ENCODE data around the gene LRIG2. TPM values are rescaled to one million over a fixed set of nuclear protein-coding genes. Genes with fewer than 3 reads are reported as not detected.

LRIG2 gene
- total and polyA plus RNA-seq, 9 of the 15 experiments (the other 6 are each of a cell fraction or from before 2014, with no cell fraction given): 1.8 to 28.1 (median 11.5) TPM

- TF ChIP-seq RREB1 (CRISPR knock-in tag; IDR thresholded peaks at IDR 0.05): 0 out of 2 replicates have a peak, but pooled peaks have one; percentile 63
- TF ChIP-seq ZNF407 (IDR thresholded peaks at IDR 0.05; ENCODE audit: low read depth): no peak
- TF ChIP-seq NONO (IDR thresholded peaks at IDR 0.05; ENCODE audit: low read depth in 2 of 2, low read length in 1 of 2): no peak
- TF ChIP-seq ZNF184 (CRISPR knock-in tag; IDR thresholded peaks at IDR 0.05): no peak
- peak in 1 of 2 experiments; percentile 31; a peak in 1 of 4 replicates for TF ChIP-seq ARNT (IDR thresholded peaks at IDR 0.05)
- TF ChIP-seq FIP1L1 (IDR thresholded peaks at IDR 0.05; ENCODE audit: low read depth, low read length, poor library complexity, severe bottlenecking): no peak
- TF ChIP-seq IRF2 (CRISPR knock-in tag; IDR thresholded peaks at IDR 0.05): no peak
- TF ChIP-seq, protein P1, sequence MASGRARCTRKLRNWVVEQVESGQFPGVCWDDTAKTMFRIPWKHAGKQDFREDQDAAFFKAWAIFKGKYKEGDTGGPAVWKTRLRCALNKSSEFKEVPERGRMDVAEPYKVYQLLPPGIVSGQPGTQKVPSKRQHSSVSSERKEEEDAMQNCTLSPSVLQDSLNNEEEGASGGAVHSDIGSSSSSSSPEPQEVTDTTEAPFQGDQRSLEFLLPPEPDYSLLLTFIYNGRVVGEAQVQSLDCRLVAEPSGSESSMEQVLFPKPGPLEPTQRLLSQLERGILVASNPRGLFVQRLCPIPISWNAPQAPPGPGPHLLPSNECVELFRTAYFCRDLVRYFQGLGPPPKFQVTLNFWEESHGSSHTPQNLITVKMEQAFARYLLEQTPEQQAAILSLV (tag; IDR thresholded peaks at IDR 0.05): no peak
- TF ChIP-seq ZNF586 (CRISPR knock-in tag; conservative IDR thresholded peaks at IDR 0.05): no peak
- no peak for TF ChIP-seq DDX20 (tag; IDR thresholded peaks at IDR 0.05; ENCODE audit: low read depth)
- no peak; the same call in 1 of the 2 replicates for TF ChIP-seq ZNF175 (CRISPR knock-in tag; IDR thresholded peaks at IDR 0.05; ENCODE audit: low read depth)
These were observed 67.8 kb downstream of the LRIG2 start (continued) for GRCh38 chr1:113140588-113141446.
